ENCODE results near the gene ZNF484. TPM values are rescaled to one million over a fixed set of nuclear protein-coding genes. Genes with fewer than 3 reads are reported as not detected.
A peak's percentile ranks its signal among the peaks of the same experiment; 100 is the strongest.
"Not testable (repeated sequence)": the region's sequence is repeated elsewhere in the genome, so short reads cannot be mapped to it uniquely, and the experiment has no call there.

ZNF484 gene
- total RNA-seq, 1 experiment from 2014 or later: 3.9 TPM

DNA sequence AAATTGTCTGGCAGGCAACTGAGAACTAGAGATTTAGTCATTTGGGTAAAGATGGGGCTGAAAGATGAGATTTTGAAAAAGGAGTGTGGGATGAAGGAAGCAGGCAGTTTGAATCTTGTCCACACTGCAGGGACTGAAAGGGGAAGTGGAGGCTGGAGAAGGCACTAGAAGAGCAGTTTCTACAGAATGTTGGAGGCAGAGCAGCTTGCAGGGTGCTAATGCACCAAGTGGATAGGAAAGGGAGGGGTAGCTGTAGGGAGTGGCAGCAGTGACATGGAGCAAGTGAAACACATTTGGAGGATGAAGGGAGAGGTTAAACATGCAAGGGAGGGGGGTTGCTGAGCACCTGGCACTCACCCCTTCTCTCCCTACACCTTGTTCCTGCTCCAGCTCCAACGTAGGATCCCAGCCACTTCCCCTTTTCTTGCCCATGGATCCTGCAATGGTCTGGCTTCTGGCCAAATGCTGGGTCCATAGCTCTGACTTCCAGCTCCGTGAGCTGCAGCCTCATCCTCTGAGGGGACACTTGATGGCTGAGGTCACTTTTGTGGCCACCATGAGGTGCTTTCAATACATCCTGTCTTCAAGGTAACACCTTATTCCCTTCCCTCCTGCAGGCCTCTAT, 39.5 kb upstream of the ZNF484 start:
- no peaks in the 10 kb centered on the region for H3F3A ChIP-seq (ENCODE audit: low read length, unreplicated experiment)
- H4K20me1 ChIP-seq (ENCODE audit: low read length): no peaks in the 10 kb centered on the region
- H3K4me2 ChIP-seq (ENCODE audit: low read length): no peak overlapping the region
- ATAC-seq (no peak), DNase-seq (no peak)
- CTCF ChIA-PET: no interaction called here
- H3K4me1 ChIP-seq (ENCODE audit: insufficient read depth, low read length): peaks cover under 1% of the 10 kb centered on the region; the same call in 1 of the 2 replicates
- H3K9me2 ChIP-seq (replicated peaks; ENCODE audit: low read length): no peaks in the 10 kb centered on the region
- no peak overlapping the region for H3K4me3 ChIP-seq (ENCODE audit: low read length)
- H3K36me3 ChIP-seq (ENCODE audit: low read depth, low read length): no peaks in the 10 kb centered on the region
- no peaks in the 10 kb centered on the region for H3K9me3 ChIP-seq (ENCODE audit: low read length)
- no peaks in the 10 kb centered on the region for H3K79me2 ChIP-seq (ENCODE audit: low read length)
- H3K9ac ChIP-seq (ENCODE audit: low read length): no peak overlapping the region
- H3K27ac ChIP-seq (ENCODE audit: low read length): no peak overlapping the region
- POLR2A ChIA-PET (ENCODE audit: unreplicated experiment): no interaction called here
- no TSS peak for BruUV-seq (replicated peaks)
- H2AFZ ChIP-seq (ENCODE audit: low read length): no peak overlapping the region
- intact Hi-C loops (cut with micrococcal nuclease): no loop called here
- no peak for TF ChIP-seq EZH2phosphoT487 (IDR thresholded peaks at IDR 0.05; ENCODE audit: borderline replicate concordance, low read length)
- no peak for TF ChIP-seq EZH2 (IDR thresholded peaks at IDR 0.05; ENCODE audit: low read length, unreplicated experiment)
- TF ChIP-seq, protein P1, sequence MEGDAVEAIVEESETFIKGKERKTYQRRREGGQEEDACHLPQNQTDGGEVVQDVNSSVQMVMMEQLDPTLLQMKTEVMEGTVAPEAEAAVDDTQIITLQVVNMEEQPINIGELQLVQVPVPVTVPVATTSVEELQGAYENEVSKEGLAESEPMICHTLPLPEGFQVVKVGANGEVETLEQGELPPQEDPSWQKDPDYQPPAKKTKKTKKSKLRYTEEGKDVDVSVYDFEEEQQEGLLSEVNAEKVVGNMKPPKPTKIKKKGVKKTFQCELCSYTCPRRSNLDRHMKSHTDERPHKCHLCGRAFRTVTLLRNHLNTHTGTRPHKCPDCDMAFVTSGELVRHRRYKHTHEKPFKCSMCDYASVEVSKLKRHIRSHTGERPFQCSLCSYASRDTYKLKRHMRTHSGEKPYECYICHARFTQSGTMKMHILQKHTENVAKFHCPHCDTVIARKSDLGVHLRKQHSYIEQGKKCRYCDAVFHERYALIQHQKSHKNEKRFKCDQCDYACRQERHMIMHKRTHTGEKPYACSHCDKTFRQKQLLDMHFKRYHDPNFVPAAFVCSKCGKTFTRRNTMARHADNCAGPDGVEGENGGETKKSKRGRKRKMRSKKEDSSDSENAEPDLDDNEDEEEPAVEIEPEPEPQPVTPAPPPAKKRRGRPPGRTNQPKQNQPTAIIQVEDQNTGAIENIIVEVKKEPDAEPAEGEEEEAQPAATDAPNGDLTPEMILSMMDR (conservative IDR thresholded peaks at IDR 0.05; ENCODE audit: low read depth, low read length): no peak
- no peaks in the 10 kb centered on the region for H3K27me3 ChIP-seq (ENCODE audit: low read length)

DNA sequence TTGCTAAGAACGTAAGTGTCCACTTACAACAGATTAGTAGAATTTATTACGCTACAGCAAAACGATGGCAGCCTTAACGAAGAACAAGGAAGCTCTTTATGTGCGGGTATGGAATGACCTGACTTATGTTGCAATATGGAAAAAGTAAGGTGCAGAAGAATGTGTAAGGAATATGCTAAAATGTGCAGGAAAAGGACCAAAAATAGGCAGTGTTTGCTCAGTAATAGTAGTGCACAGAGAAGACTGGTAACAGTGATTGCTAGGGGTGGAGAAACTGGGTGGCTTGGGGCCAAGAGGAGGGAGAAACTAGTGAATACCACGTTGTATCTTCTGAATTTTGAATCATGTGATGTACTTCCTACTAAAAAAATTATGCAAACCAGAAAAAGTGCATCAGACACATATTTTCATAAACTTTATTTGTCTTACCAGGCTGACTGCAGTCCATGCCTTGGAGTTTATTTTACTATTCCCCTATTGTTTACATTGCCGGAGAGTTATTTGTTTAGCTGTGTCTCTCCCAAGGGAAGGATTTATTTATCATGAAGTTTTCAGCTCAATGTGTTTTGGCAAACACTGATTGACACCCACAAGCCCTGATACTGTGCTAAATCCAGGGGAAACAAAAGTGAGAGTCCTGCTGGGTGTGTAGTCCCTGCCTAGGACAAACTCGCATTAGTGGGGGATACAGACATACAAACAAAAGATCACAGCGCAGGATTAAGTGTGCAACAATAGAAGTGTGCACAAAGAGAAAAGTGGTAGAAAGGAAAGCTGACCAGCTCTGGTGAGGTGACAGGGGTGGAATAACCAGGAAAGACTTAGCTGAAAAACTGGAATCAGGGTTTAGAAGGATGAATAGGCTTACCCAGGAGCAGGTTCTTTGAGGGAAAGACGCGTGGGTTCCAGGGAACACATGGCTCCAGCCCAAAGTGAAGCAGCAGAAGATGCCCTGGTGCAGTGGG, 34.0 kb upstream of the ZNF484 start:
- CTCF ChIA-PET: no interaction called here
- peak overlapping the region; percentile 13; the same call in 1 of the 2 replicates for H3K4me3 ChIP-seq (ENCODE audit: low read length)
- DNase-seq: peak; percentile 31
- H3K27me3 ChIP-seq (ENCODE audit: low read length): no peaks in the 10 kb centered on the region
- no peaks in the 10 kb centered on the region for H3K9me2 ChIP-seq (replicated peaks; ENCODE audit: low read length)
- POLR2A ChIA-PET (ENCODE audit: unreplicated experiment): no interaction called here
- H3F3A ChIP-seq (ENCODE audit: low read length, unreplicated experiment): no peaks in the 10 kb centered on the region
- no TSS peak for BruUV-seq (replicated peaks)
- peaks cover 15% of the 10 kb centered on the region for H3K4me1 ChIP-seq (ENCODE audit: insufficient read depth, low read length)
- peak; percentile 84 for ATAC-seq
- H3K4me2 ChIP-seq (ENCODE audit: low read length): peak overlapping the region; percentile 57
- H3K9me3 ChIP-seq (ENCODE audit: low read length): no peaks in the 10 kb centered on the region
- intact Hi-C loops (cut with micrococcal nuclease): no loop called here
- H3K79me2 ChIP-seq (ENCODE audit: low read length): no peaks in the 10 kb centered on the region
- H2AFZ ChIP-seq (ENCODE audit: low read length): peak overlapping the region; percentile 13; the same call in 1 of the 2 replicates
- H3K36me3 ChIP-seq (ENCODE audit: low read depth, low read length): no peaks in the 10 kb centered on the region
- no peak for TF ChIP-seq EZH2phosphoT487 (IDR thresholded peaks at IDR 0.05; ENCODE audit: borderline replicate concordance, low read length)
- TF ChIP-seq, protein P1 (conservative IDR thresholded peaks at IDR 0.05; ENCODE audit: low read depth, low read length): no peak
- TF ChIP-seq EZH2 (IDR thresholded peaks at IDR 0.05; ENCODE audit: low read length, unreplicated experiment): no peak
- H3K27ac ChIP-seq (ENCODE audit: low read length): no peak overlapping the region
- H3K9ac ChIP-seq (ENCODE audit: low read length): no peak overlapping the region
- H4K20me1 ChIP-seq (ENCODE audit: low read length): no peaks in the 10 kb centered on the region

DNA sequence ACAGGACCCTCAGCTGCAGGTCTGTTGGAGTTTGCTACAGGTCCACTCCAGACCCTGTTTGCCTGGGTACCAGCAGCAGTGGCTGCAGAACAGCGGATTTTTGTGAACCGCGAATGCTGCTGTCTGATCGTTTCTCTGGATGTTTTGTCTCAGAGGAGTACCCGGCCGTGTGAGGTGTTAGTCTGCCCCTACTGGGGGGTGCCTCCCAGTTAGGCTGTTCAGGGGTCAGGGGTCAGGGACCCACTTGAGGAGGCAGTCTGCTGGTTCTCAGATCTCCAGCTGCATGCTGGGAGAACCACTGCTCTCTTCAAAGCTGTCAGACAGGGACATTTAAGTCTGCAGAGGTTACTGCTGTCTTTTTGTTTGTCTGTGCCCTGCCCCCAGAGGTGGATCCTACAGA, 27.3 kb upstream of the ZNF484 start:
- H3K4me3 ChIP-seq (ENCODE audit: low read length); H4K20me1 ChIP-seq (ENCODE audit: low read length); BruUV-seq (replicated peaks); intact Hi-C loops (cut with micrococcal nuclease); H2AFZ ChIP-seq (ENCODE audit: low read length); H3K36me3 ChIP-seq (ENCODE audit: low read depth, low read length); H3K79me2 ChIP-seq (ENCODE audit: low read length); DNase-seq; H3K4me1 ChIP-seq (ENCODE audit: insufficient read depth, low read length); CTCF ChIA-PET; H3K27me3 ChIP-seq (ENCODE audit: low read length); ATAC-seq; H3K27ac ChIP-seq (ENCODE audit: low read length); H3K9ac ChIP-seq (ENCODE audit: low read length); H3K4me2 ChIP-seq (ENCODE audit: low read length); H3K9me3 ChIP-seq (ENCODE audit: low read length); H3K9me2 ChIP-seq (replicated peaks; ENCODE audit: low read length); POLR2A ChIA-PET (ENCODE audit: unreplicated experiment); H3F3A ChIP-seq (ENCODE audit: low read length, unreplicated experiment): not testable (repeated sequence)
